NCI-H82 treated with DMSO at 0.1 percent for 48 hours (cell line): ENCODE measurements around the gene RBFOX2.
"Not testable (repeated sequence)": the region's sequence is repeated elsewhere in the genome, so short reads cannot be mapped to it uniquely, and the experiment has no call there.

Source experiments
- DNase-seq: peaks from one replicate; lab custom pipeline; 2025; ENCODE audit not compliant: unreplicated experiment; lab: John Stamatoyannopoulos, UW

The RBFOX2 gene, protein sequence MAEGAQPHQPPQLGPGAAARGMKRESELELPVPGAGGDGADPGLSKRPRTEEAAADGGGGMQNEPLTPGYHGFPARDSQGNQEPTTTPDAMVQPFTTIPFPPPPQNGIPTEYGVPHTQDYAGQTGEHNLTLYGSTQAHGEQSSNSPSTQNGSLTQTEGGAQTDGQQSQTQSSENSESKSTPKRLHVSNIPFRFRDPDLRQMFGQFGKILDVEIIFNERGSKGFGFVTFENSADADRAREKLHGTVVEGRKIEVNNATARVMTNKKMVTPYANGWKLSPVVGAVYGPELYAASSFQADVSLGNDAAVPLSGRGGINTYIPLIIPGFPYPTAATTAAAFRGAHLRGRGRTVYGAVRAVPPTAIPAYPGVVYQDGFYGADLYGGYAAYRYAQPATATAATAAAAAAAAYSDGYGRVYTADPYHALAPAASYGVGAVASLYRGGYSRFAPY

DNA sequence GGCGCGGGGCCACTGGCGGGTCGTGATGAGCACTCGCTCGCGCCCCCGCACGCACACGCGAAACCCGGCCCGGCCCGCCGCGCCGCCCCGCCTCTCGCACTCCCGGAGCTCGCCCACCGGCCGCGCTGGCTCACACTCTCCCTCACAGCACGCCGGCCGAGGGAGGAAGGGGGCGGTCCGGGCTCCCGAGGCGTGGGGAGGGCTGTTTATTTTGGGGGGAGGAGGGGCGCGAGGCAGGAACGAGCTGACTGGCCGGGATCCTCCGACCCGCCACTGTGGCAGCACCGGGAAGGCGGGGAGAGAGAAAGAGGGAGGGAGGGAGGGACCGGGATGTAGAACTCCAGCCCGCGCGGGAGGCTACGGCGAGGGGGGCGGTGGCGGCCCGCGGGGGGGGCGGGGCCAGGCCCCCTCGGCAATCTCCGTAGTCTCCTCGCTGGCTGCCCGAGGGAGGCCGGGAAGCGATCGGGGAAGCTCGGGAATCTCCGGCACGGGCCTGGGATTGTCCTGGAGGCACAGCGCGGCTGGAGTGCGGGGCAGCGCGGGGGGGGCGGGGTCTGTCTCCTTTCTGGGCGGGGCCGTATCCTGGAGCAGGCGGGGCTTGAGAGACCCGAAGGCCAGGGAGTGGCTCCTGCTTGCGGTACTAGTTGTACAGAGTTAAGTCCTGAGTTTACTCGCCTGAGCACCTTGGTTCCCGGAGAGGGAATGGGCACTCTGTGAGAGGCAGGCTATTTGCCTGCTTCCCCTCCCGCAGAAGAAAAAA lies at the start of gene RBFOX2:
Gene RBFOX2, minus strand, starts transcription at position 179 of the 760 bp plus-strand sequence. CDS start 399 bp downstream, outside the sequence.
- peak; percentile 65 for DNase-seq

DNA sequence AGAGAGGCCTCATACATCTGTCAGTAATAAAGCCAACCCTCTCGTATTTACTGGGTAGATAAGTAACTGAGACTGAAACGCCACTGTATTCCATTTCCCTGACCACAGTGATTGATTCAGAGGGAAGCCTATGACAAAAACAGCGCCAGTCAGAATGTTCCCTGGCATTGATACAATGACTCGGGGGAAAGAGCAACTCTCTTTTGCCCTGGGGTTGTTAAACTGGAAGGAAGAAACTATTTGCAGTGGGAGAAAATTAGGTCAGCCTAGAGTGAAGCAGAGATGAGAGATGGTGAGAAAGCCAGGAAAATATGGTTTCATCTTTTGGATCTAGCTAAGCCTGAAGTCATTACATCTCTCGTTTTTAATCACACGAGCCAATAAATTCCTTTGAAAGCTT lies 48.6 kb upstream of the RBFOX2 start:
- DNase-seq, result no peak

DNA sequence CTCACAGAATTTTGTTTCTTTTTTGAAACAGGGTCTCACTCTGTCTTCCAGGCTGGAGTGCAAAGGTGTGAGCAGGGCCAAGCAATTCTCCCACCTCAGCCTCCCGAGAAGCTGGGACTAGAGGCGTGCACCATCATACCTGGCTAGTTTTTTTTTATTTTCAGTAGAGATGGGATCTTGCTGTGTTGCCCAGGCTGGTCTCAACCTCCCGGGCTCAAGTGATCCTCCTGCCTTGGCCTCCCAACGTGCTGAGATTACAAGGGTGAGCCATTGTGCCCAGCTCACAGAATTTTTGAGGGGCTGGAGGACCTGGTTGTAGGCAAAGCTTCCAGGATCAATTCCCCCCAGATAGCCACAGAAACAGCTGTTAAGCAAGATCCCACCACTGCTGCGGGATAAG lies 47.1 kb upstream of the RBFOX2 start:
- DNase-seq, result no peak

GRCh38 chr22:36075230-36075629 lies 46.6 kb upstream of the RBFOX2 start:
- no peak for DNase-seq

- DNase-seq, result no peak
Measured at GRCh38 chr22:36073476-36073875, 44.9 kb upstream of the RBFOX2 start.

DNA sequence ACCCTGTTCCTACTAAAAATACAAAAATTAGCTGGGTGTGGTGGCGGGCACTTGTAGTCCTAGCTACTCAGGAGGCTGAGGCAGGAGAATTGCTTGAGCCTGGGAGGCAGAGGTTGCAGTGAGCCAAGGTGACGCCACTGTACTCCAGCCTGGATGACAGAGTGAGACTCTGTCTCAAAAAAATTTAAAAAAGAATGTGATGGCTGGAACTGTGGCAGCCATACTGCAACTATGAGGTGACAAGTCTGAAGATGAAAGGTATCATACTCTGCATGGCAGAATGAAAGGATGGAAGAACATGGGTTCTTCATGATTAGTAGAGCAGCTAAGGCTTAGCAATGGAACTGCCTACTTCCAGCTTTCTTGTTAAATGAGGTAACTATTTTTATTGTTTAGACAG lies 42.0 kb upstream of the RBFOX2 start:
- DNase-seq, result not testable (repeated sequence)

- no peak for DNase-seq
Measured at GRCh38 chr22:36069368-36069767, 40.7 kb upstream of the RBFOX2 start.

DNA sequence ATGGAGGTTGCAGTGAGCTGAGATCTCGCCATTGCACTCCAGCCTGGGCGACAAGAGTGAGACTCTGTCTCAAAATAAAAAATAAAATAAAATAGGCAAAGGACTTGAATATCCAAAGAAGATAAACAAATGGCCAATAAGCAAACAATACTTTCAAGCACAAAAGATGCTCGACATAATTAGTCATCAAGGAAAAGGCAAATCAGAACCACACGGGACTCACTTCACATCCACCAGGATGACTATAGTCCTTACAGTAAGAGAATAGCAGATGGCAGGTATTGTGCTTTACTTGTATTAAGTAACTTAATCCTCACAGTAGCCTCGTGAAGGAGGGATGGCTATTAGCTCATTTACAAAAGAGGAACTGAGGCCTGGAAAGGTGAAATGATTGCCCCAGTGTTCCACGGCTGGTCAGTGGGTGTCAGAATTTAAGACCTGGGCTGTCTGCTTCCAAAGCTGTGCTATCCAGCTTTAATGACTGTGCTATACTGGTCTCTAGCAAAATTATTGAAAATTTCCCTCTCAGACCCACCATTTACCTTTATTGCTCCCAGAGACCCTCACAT lies 40.2 kb upstream of the RBFOX2 start:
- peak; percentile 48 for DNase-seq

DNA sequence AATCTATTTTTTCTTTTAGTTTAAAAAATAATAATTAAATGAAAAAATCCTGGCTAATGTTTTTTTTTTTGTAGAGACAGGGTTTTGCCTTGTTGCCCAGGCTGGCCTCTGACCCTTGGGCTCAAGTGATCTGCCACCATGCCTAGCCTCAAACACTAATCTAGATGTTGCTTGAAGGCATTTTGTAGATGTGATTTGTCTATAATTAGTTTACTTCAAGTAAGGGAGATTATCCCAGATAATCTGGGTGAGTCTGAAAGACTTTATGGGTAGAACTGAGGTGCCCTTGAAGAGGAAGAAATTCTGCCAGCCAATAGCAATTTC lies 38.6 kb upstream of the RBFOX2 start:
- peak; percentile 65 for DNase-seq

DNA sequence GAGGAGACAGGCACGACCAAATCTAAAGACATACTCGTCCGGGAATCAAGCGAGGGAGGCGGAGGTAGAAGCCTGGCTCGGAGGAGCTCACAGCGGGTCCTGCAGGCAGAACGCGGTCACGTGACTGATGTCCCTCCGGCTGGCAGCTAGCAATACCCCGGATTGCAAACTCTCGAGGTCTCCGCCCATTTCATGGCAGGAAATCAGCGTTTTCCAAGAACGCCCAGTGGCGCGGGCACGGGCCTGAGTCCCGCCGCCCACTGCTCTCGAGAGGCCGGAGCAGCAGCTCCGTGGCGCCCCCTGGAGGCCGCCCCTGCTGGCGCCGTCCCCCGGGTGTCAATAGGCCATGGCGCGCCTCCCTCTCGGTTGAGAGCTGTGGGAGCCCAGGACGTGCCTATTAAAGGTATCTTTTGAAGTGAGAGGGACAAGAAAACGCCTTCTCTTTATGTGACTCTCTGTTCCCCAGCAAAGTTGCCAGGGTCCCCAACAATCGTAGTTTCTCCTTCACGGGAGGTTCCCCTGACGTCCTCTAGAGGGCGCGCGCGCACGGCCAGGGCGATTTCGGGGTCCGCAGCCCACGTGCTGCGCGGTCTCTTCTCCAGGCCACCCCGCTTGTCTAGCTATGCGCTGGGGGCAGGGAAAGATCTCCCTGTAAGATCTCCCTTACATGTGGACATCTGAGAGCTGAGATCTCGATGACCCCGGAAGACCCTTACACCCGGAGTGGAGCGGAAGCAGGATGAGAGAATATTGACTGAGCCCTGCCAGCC lies 37.3 kb upstream of the RBFOX2 start:
- DNase-seq, result peak; percentile 32

DNA sequence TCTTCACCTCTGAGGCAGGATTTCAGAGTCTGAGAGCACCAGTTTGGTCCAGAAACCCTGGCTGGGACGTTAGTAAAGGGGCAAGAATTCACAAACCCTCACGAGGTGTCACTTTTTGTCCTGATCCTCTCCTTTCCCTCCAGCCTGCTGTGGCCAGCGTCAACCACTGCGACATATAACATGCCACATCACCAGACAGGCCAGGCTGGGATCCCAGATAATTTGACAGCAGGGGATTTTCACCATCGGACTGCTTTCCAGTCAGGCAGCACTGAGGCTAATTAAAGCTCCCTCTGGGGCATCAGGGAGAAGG lies 36.8 kb upstream of the RBFOX2 start:
- DNase-seq, result no peak

DNA sequence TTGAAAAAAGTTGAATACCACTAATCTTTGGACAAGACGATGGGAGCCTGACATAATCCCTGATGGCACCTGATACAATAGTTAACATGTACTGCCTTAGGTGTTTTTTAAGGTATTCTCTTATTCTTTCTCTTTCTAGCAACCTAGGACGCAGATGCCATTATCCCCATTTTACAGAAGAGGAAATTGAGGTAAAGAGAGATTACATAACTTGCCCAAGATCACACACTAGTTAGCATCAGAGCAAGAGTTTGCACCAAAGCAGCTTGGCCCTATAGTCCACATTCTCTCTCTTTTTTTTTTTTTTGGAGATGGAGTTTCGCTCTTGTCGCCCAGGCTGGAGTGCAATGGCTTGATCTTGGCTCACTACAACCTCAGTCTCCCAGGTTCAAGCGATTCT lies 35.7 kb upstream of the RBFOX2 start:
- no peak for DNase-seq

DNA sequence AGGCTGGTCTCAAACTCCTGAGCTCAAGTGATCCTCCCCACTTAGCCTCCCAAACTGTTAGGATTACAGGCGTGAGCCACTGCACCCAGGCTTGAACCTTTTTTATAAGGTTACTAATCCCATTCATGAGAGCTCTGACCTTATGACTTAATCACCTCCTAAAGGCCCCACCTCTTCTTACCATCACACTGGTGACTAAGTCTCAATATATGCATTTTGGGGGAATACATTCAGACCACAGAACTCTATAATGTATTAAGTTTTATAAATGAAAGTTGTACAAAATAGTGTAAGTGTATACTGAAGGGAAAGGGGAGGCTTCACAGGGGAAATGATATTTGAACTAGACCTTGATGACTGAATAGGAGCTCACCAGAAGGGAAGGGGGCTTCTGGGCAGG lies 28.4 kb upstream of the RBFOX2 start:
- no peak for DNase-seq

- no peak for DNase-seq
Measured at GRCh38 chr22:36055376-36056295, 27.0 kb upstream of the RBFOX2 start.

- DNase-seq, result not testable (repeated sequence)
Measured at GRCh38 chr22:36054446-36054845, 25.8 kb upstream of the RBFOX2 start.

- no peak for DNase-seq
Measured at GRCh38 chr22:36053242-36054147, 24.9 kb upstream of the RBFOX2 start.

DNA sequence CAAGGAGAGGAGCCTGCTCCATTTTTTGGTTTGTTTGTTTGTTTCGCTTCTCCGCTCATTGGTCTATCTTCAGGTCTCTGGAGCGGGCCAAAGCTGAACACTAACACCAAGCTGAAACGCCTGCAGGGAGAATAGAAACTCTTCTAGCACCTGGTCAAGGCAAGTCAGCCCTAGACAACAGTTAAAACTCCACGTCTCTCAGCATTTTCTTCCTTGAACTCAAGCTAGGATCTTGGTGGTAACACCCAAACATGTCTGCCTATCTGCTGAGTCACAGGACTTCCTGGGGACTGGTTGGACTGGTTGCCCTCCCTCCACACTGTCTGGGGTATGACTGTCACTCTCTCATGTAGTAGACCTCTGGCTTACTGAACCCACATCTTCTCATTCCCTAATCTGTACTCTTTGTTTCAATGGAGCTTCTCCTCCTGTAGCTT lies 23.9 kb upstream of the RBFOX2 start:
- no peak for DNase-seq

DNA sequence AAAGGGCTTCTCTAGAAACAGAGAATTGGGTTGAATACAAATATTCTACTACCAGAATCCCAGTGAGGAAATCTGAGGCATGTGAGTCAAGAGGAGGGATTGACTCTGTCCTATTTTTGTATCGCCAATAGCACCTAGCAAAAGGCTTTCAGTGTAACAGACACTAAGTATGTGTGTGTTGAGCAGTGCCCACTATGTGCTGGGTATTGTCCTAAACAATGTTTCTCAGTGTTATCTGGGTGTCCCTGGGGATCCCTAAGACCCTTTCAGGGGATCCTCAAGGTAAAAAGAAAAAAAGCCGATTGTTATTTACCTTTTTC lies 21.0 kb upstream of the RBFOX2 start:
- DNase-seq, result no peak

DNA sequence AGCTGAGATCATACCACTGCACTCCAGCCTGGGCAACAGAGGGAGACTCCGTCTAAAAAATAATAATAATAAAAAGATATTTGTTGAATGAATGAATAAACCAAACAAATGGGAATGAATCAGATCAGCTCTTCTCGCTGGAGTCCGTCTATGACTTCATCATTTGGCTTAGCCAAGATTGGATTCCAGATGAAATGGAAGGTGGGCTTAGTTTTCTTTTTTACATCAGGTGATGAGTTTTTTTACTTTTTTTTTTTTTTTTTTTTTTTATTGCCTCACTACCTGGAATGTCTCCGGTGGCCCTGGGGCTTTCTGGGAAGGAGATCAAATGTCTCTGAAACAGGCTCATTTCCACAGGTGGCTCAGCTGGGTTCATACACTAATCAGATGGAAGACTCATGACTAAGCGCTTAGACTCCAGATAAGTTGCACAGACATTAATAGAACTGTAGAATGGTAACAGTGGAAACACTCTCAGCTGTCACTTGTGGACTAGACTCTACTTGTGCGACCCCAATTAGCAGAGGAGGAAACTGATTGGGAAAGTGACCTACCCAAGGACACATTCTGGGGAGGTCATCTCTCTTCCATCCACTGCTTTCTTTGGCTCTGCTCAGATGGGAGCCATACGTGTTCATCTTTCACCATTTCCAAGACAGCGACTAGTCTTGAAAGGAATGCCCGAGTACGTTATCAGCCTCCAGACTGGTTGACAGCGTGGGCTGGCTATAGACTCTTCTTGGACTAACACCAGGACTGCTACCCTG lies 20.5 kb upstream of the RBFOX2 start:
- DNase-seq, result no peak
